SK-N-MC (cell line): ENCODE data around the gene C7orf25.

Experiments used
- EZH2 ChIP-seq: fragments of 200-600 bp; sonication (generic); IDR thresholded peaks from one replicate; pipeline ENCODE4 v1.6.1; 2017; ENCODE audit warnings: antibody characterized with exemption
- POLR2AphosphoS5 ChIP-seq: IDR thresholded peaks from 2 replicates; pipeline ENCODE4 v1.6.1; 2012; ENCODE audit warnings: mild to moderate bottlenecking, low read depth, low read length, borderline replicate concordance

GRCh38 chr7:42876182-42877068, 35.4 kb downstream of the C7orf25 start:
- TF ChIP-seq EZH2 = no peak
- TF ChIP-seq POLR2AphosphoS5 = no peak
